ENCODE data around the gene CELF3. TPM values are rescaled to one million over a fixed set of nuclear protein-coding genes. Genes with fewer than 3 reads are reported as not detected.

CELF3 gene
- polyA plus RNA-seq, 1 donor (not counting 4 experiments of a cell fraction or from before 2014, with no cell fraction given) = not detected

GRCh38 chr1:151759241-151759640 lies 42.6 kb upstream of the CELF3 start:
- Histone ChIP-seq H3K9me3 (ENCODE audit: control insufficient read depth, low read depth, low read length) (no peaks in the 10 kb centered on the region), H3K27ac (ENCODE audit: control insufficient read depth, insufficient read depth, low read length) (no peak overlapping the region), H3K9me1 (ENCODE audit: control insufficient read depth, extremely low read depth, insufficient read depth, low read length) (no peaks in the 10 kb centered on the region), H3K36me3 (ENCODE audit: control insufficient read depth in 2 of 2, extremely low read depth in 1 of 2, insufficient read depth in 2 of 2, low read length in 2 of 2) (peaks cover 11 to 18% of the 10 kb centered on the region in 2 experiments), H3K79me2 (ENCODE audit: control insufficient read depth, insufficient read depth, low read length) (peaks cover 8% of the 10 kb centered on the region), H2AFZ (ENCODE audit: control insufficient read depth, low read length) (no peak overlapping the region), H4K20me1 (ENCODE audit: control insufficient read depth, extremely low read depth, insufficient read depth, low read length) (no peaks in the 10 kb centered on the region), H3K27me3 (ENCODE audit: control insufficient read depth, extremely low read depth, insufficient read depth, low read length) (no peaks in the 10 kb centered on the region), H3K4me1 (ENCODE audit: control insufficient read depth, extremely low read depth, insufficient read depth, low read length) (peaks cover 33% of the 10 kb centered on the region), H3K4me3 (ENCODE audit: control insufficient read depth in 2 of 3, extremely low read depth in 1 of 3, insufficient read depth in 2 of 3, low read depth in 1 of 3, low read length in 3 of 3) (no peak overlapping the region), H3K4me2 (ENCODE audit: control insufficient read depth, extremely low read depth, insufficient read depth, low read depth, low read length) (no peak overlapping the region), H3K9ac (ENCODE audit: control insufficient read depth, extremely low read depth, insufficient read depth, low read length) (no peak overlapping the region)
- dilution Hi-C loops (cut with MboI; ENCODE audit: extremely low pct_ligation_motif_present, low sequenced_read_pairs) = no loop called here
- FAIRE-seq (no peak), DNase-seq (ENCODE audit: low read depth, low spot score) (no peak)
- no peak for TF ChIP-seq EZH2 (IDR thresholded peaks at IDR 0.05; ENCODE audit: low read length)

- Histone ChIP-seq H3K4me3 (ENCODE audit: control insufficient read depth in 2 of 3, extremely low read depth in 1 of 3, insufficient read depth in 2 of 3, low read depth in 1 of 3, low read length in 3 of 3) (no peak overlapping the region), H3K36me3 (ENCODE audit: control insufficient read depth in 2 of 2, extremely low read depth in 1 of 2, insufficient read depth in 2 of 2, low read length in 2 of 2) (peaks cover 7 to 18% of the 10 kb centered on the region in 2 experiments), H3K27ac (ENCODE audit: control insufficient read depth, insufficient read depth, low read length) (no peak overlapping the region), H3K9me3 (ENCODE audit: control insufficient read depth, low read depth, low read length) (no peaks in the 10 kb centered on the region), H3K4me2 (ENCODE audit: control insufficient read depth, extremely low read depth, insufficient read depth, low read depth, low read length) (peak overlapping the region; percentile 31), H3K79me2 (ENCODE audit: control insufficient read depth, insufficient read depth, low read length) (no peaks in the 10 kb centered on the region), H3K4me1 (ENCODE audit: control insufficient read depth, extremely low read depth, insufficient read depth, low read length) (peaks cover 18% of the 10 kb centered on the region), H4K20me1 (ENCODE audit: control insufficient read depth, extremely low read depth, insufficient read depth, low read length) (no peaks in the 10 kb centered on the region), H3K27me3 (ENCODE audit: control insufficient read depth, extremely low read depth, insufficient read depth, low read length) (no peaks in the 10 kb centered on the region), H3K9ac (ENCODE audit: control insufficient read depth, extremely low read depth, insufficient read depth, low read length) (no peak overlapping the region), H2AFZ (ENCODE audit: control insufficient read depth, low read length) (no peak overlapping the region), H3K9me1 (ENCODE audit: control insufficient read depth, extremely low read depth, insufficient read depth, low read length) (no peaks in the 10 kb centered on the region)
- FAIRE-seq = peak; percentile 71
- no peak for TF ChIP-seq CTCF (optimal IDR thresholded peaks at IDR 0.05 in 1 of 3, IDR thresholded peaks at IDR 0.05 in 1 of 3, conservative IDR thresholded peaks at IDR 0.05 in 1 of 3; ENCODE audit: extremely low read depth in 1 of 3, insufficient read depth in 2 of 3, low read length in 3 of 3)
- no peak for TF ChIP-seq EZH2 (IDR thresholded peaks at IDR 0.05; ENCODE audit: low read length)
- dilution Hi-C loops (cut with MboI; ENCODE audit: extremely low pct_ligation_motif_present, low sequenced_read_pairs) = no loop called here
- DNase-seq (ENCODE audit: low read depth, low spot score) = no peak
Measured at GRCh38 chr1:151756291-151756690, 39.7 kb upstream of the CELF3 start.

- no peak overlapping the region for H3K9ac ChIP-seq (ENCODE audit: control insufficient read depth, extremely low read depth, insufficient read depth, low read length)
- dilution Hi-C loops (cut with MboI; ENCODE audit: extremely low pct_ligation_motif_present, low sequenced_read_pairs) = no loop called here
- H3K9me1 ChIP-seq (ENCODE audit: control insufficient read depth, extremely low read depth, insufficient read depth, low read length) = no peaks in the 10 kb centered on the region
- H3K27ac ChIP-seq (ENCODE audit: control insufficient read depth, insufficient read depth, low read length) = no peak overlapping the region
- H3K4me2 ChIP-seq (ENCODE audit: control insufficient read depth, extremely low read depth, insufficient read depth, low read depth, low read length) = no peak overlapping the region
- no peak for DNase-seq (ENCODE audit: low read depth, low spot score)
- no peaks in the 10 kb centered on the region for H4K20me1 ChIP-seq (ENCODE audit: control insufficient read depth, extremely low read depth, insufficient read depth, low read length)
- peaks cover 5% of the 10 kb centered on the region for H3K9me3 ChIP-seq (ENCODE audit: control insufficient read depth, low read depth, low read length)
- H2AFZ ChIP-seq (ENCODE audit: control insufficient read depth, low read length) = no peak overlapping the region
- no peak overlapping the region for H3K4me3 ChIP-seq (ENCODE audit: control insufficient read depth in 2 of 3, extremely low read depth in 1 of 3, insufficient read depth in 2 of 3, low read depth in 1 of 3, low read length in 3 of 3)
- H3K36me3 ChIP-seq (ENCODE audit: control insufficient read depth in 2 of 2, extremely low read depth in 1 of 2, insufficient read depth in 2 of 2, low read length in 2 of 2) = no peaks in the 10 kb centered on the region
- no peak for FAIRE-seq
- peaks cover 7% of the 10 kb centered on the region for H3K4me1 ChIP-seq (ENCODE audit: control insufficient read depth, extremely low read depth, insufficient read depth, low read length)
- H3K79me2 ChIP-seq (ENCODE audit: control insufficient read depth, insufficient read depth, low read length) = no peaks in the 10 kb centered on the region
- TF ChIP-seq EZH2 (IDR thresholded peaks at IDR 0.05; ENCODE audit: low read length) (no peak), CTCF (optimal IDR thresholded peaks at IDR 0.05 in 1 of 3, IDR thresholded peaks at IDR 0.05 in 1 of 3, conservative IDR thresholded peaks at IDR 0.05 in 1 of 3; ENCODE audit: extremely low read depth in 1 of 3, insufficient read depth in 2 of 3, low read length in 3 of 3) (no peak)
- H3K27me3 ChIP-seq (ENCODE audit: control insufficient read depth, extremely low read depth, insufficient read depth, low read length) = no peaks in the 10 kb centered on the region
Measured at GRCh38 chr1:151741516-151741915, 24.9 kb upstream of the CELF3 start.
